ENCODE results near the gene HIVEP2.

HIVEP2 gene

DNA sequence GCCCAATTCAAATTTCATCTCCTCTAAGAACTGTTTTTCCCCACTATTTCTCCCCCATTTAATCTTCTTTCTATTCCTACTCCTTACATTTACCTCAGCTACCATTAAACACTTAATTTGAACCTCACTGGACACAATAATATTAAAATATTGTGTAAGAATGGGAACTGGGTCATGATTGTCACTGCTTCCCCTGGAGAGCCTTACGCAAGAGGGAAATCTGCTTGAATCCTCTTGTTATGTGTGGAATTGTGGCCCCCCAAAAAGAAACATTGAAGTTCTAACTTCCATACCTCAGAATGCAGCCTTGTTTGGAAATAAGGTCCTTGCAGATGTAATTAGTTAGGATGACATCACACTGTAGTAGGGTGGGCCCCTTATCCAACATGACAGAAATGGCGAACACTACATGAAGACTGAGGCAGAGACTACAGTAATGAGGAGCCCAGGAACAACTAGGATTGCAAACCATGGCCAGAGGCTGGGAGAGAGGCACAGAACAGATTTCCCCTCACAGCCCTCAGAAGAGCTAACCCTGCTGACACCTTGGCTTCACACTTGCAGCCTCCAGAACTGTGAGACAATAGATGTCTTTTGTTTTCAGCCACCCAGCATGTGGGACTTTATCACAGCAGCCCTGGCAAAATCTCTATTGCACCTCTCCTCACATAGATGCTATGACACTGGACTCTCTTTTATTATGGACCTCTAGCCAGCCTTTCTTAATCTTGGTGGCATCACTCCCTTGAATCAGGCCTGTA lies 29.9 kb downstream of the HIVEP2 start:
- no peak for DNase-seq

GRCh38 chr6:142914369-142914768 lies 30.6 kb downstream of the HIVEP2 start:
- DNase-seq = no peak

GRCh38 chr6:142913511-142914047 lies 31.4 kb downstream of the HIVEP2 start:
- no peak for DNase-seq

DNA sequence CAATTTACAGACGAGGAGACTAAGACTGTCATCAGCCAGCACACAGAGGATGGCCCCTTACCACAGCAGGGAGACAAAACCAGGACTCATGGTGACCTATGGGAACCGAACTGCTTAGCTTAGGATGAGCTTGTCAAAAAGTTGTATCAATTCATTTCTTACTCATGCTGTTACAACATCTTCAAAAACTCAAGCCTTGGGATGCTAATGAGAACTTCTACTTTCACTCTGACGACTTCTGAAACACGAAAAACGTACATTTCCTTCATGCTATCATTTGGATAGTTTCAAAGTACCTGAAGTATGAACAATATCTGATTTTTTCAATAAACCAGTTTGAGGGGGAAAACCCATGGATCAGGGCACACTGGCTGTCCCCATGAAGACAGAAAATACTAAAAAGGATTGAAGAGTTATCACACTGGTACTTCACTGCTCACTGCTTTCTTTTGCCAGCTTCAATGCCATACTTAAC lies 31.9 kb downstream of the HIVEP2 start:
- no peak for DNase-seq

- no peak for DNase-seq
These were observed 32.9 kb downstream of the HIVEP2 start for GRCh38 chr6:142912125-142912524.

GRCh38 chr6:142911430-142911829 lies 33.5 kb downstream of the HIVEP2 start:
- DNase-seq = no peak

DNA sequence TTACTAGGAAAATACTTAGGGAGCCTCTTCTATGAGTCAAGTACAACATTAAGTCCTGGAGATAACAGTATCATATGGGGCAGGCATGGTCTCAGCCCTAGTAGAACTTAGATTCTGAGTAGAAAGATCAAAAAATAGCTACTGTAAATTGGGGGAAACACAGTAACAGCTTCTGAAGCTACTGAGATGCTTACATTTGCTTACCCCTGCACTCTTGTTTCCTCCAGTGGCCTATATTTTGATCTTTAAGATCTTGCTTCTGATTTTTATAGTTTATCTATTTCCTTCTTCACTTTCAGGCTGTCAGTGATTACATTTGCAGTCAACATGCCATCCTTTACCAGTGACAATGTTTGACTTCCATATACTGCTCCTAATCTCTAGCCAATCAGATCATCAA lies 35.3 kb downstream of the HIVEP2 start:
- DNase-seq = no peak

- no peak for DNase-seq
These were observed 36.7 kb downstream of the HIVEP2 start for GRCh38 chr6:142908235-142908634.

DNA sequence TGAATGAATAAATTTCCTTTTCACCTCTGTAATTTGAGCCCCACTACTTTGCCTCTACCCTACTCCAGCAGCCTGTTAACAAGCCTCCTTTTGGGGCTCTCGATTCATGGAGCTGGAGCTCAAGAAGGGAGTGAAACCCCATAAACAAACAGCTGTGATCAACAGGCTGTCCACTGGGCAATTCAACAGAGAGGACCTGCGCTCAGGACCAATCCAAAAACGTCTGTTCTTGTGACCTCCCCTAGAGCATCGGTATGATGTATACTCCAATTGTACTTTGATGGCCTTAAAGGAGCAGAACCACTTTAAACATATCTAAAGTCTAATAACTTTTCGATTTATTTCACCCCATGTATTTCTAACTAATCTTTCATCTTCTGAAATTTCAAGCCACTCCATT lies 37.4 kb downstream of the HIVEP2 start:
- no peak for DNase-seq

DNA sequence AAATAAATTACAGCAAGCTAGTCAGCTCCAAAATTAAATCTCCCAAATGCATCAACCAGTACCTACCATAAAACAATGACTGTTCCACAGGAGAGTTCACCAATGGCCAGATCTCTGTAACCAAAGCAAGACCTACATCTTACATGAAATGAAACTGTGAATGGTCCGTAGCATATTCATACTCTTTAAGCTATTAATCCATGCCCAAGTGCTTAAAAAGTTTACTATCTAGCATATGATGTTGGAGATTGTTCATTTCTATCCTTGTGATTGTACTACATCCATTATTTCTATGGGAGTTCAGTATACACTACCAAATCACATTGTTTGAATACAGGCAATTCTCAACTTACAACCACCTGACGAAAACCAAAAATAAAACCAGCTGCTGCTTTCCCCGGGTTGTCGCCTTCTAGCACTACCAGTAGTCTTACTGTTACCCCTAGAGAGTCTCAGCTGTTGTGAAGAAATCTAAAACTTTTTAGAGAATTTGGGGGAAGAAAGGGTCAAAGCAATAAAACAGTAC lies 38.0 kb downstream of the HIVEP2 start:
- no peak for DNase-seq

DNA sequence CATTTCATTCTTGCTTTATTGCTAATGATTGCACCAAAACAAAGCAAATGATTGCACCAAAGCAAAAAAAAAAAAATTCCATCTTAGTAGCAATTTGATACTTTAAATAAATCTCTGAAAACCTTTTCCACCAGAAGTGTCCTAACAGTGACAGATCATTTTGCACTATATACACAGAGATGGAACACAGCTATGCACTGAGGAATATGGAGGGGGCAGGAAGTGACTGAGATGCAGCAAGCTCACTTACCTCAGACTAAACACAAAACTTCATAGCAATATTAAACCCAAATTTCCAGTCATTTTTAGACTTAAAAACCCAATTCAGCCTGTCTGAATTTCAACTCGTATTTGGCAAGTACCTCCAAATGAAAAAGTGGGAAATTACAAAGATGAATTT lies 41.2 kb downstream of the HIVEP2 start:
- no peak for DNase-seq

- no peak for DNase-seq
These were observed 42.3 kb downstream of the HIVEP2 start for GRCh38 chr6:142902636-142903053.

GRCh38 chr6:142901611-142902010 lies 43.4 kb downstream of the HIVEP2 start:
- no peak for DNase-seq

- no peak for DNase-seq
These were observed 44.6 kb downstream of the HIVEP2 start for GRCh38 chr6:142900227-142900971.

DNA sequence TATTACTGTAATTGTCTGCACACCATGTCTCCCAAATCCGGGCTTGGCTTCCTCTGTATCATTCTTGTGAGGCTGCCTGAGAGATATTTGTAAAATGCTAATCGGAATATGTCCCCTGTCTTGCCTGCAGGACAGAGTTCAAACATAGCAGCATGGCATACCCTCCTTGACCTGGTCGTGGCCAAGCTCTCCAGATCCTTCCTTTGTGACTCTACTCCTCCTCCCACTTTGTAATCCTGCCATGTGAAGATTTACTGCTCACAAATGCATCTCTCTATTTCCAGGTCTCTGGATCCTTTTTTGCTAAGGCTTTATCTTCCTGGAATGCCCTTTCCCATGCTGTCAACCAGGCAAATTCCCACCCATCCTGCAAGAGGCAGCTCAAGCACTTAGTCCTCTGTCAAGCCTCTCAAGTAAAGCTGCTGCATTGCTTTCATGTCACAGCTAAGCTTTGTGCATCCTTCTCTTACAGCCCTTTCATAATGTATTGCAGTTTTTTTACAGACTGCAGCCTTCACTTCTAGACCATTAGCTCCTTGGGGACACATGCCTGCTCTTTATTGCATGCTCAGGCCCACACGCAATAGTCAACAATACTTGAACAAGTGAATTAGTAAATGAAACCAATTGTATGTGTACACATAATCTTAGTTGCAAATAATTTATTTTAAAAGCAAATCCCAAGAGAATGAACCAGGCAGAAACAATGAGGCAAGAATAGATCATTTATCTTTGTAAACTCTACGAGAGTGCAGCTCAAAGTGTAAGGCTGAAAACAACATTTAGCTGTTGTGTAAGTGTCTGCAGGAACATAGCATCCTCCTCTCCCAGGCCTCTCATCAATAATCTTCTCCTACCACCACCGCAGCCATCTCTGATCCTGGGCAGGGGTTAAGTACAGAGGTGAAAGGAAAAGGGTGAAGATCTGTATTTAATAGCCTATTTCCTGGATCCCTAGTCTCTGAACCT lies 45.8 kb downstream of the HIVEP2 start:
- no peak for DNase-seq

DNA sequence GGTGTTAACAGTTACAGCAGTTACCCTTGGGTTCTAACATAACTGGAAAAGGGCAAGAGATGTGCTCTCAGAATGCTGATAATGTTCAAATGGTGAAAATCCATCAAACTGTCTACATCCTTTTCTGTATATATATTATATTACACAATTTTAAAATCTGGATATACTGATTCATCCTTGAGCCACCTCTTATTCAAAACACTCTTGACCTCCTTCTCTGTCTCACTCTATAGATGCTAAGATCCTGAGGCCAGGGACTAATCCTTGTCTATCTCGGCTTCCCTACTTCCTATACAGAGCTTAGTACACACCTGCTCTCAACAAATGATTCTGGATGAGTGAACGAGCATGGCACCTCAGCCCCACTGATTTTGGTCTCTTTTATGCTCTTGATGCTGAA lies 47.3 kb downstream of the HIVEP2 start:
- no peak for DNase-seq

GRCh38 chr6:142896732-142897131 lies 48.2 kb downstream of the HIVEP2 start:
- DNase-seq = no peak

- DNase-seq = no peak
These were observed 51.9 kb downstream of the HIVEP2 start for GRCh38 chr6:142893088-142893487.

GRCh38 chr6:142892254-142893021 lies 52.5 kb downstream of the HIVEP2 start:
- no peak for DNase-seq

GRCh38 chr6:142891454-142891853 lies 53.5 kb downstream of the HIVEP2 start:
- no peak for DNase-seq

GRCh38 chr6:142888456-142888855 lies 56.5 kb downstream of the HIVEP2 start:
- DNase-seq = no peak

- no peak for DNase-seq
These were observed 57.5 kb downstream of the HIVEP2 start for GRCh38 chr6:142887517-142887916.
